ENCODE data around the gene PTPRJ.

The PTPRJ gene

GRCh38 chr11:48122656-48123055 lies 142.3 kb downstream of the PTPRJ start:
- no peak overlapping the region for H2AFZ ChIP-seq (ENCODE audit: low read length)
- no peaks in the 10 kb centered on the region for H3K79me2 ChIP-seq (ENCODE audit: insufficient read depth, low read length)
- H4K20me1 ChIP-seq (ENCODE audit: insufficient read depth, low read length, poor library complexity, severe bottlenecking): no peaks in the 10 kb centered on the region
- H3K4me3 ChIP-seq (ENCODE audit: low read length, poor library complexity, severe bottlenecking): no peak overlapping the region
- no peaks in the 10 kb centered on the region for H3K9me3 ChIP-seq (ENCODE audit: insufficient read depth, low read depth, low read length)
- no peaks in the 10 kb centered on the region for H3K27me3 ChIP-seq (ENCODE audit: insufficient read depth, low read length, poor library complexity, severe bottlenecking)
- H3K9me2 ChIP-seq (replicated peaks; ENCODE audit: low read depth, low read length): no peaks in the 10 kb centered on the region
- no peak overlapping the region for H3K9ac ChIP-seq (ENCODE audit: low read depth, low read length, poor library complexity, severe bottlenecking)
- H3K4me1 ChIP-seq (ENCODE audit: insufficient read depth, low read length, poor library complexity, severe bottlenecking): no peaks in the 10 kb centered on the region
- no peak overlapping the region for H3K4me2 ChIP-seq (ENCODE audit: low read depth, low read length, poor library complexity, severe bottlenecking)
- no peaks in the 10 kb centered on the region for H3F3A ChIP-seq (ENCODE audit: low read depth)
- no peaks in the 10 kb centered on the region for H3K36me3 ChIP-seq (ENCODE audit: insufficient read depth, low read length)
- TF ChIP-seq, protein P1, sequence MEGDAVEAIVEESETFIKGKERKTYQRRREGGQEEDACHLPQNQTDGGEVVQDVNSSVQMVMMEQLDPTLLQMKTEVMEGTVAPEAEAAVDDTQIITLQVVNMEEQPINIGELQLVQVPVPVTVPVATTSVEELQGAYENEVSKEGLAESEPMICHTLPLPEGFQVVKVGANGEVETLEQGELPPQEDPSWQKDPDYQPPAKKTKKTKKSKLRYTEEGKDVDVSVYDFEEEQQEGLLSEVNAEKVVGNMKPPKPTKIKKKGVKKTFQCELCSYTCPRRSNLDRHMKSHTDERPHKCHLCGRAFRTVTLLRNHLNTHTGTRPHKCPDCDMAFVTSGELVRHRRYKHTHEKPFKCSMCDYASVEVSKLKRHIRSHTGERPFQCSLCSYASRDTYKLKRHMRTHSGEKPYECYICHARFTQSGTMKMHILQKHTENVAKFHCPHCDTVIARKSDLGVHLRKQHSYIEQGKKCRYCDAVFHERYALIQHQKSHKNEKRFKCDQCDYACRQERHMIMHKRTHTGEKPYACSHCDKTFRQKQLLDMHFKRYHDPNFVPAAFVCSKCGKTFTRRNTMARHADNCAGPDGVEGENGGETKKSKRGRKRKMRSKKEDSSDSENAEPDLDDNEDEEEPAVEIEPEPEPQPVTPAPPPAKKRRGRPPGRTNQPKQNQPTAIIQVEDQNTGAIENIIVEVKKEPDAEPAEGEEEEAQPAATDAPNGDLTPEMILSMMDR (conservative IDR thresholded peaks at IDR 0.05; ENCODE audit: low read length): no peak
- TF ChIP-seq EZH2phosphoT487 (IDR thresholded peaks at IDR 0.05; ENCODE audit: borderline replicate concordance): no peak

- Histone ChIP-seq H3K4me1 (ENCODE audit: insufficient read depth, low read length, poor library complexity, severe bottlenecking) (no peaks in the 10 kb centered on the region), H4K20me1 (ENCODE audit: insufficient read depth, low read length, poor library complexity, severe bottlenecking) (no peaks in the 10 kb centered on the region)
- TF ChIP-seq EZH2phosphoT487 (IDR thresholded peaks at IDR 0.05; ENCODE audit: borderline replicate concordance): no peak
- TF ChIP-seq, protein P1 (conservative IDR thresholded peaks at IDR 0.05; ENCODE audit: low read length): no peak
Observed at GRCh38 chr11:48123254-48123875, 143.0 kb downstream of the PTPRJ start.

DNA sequence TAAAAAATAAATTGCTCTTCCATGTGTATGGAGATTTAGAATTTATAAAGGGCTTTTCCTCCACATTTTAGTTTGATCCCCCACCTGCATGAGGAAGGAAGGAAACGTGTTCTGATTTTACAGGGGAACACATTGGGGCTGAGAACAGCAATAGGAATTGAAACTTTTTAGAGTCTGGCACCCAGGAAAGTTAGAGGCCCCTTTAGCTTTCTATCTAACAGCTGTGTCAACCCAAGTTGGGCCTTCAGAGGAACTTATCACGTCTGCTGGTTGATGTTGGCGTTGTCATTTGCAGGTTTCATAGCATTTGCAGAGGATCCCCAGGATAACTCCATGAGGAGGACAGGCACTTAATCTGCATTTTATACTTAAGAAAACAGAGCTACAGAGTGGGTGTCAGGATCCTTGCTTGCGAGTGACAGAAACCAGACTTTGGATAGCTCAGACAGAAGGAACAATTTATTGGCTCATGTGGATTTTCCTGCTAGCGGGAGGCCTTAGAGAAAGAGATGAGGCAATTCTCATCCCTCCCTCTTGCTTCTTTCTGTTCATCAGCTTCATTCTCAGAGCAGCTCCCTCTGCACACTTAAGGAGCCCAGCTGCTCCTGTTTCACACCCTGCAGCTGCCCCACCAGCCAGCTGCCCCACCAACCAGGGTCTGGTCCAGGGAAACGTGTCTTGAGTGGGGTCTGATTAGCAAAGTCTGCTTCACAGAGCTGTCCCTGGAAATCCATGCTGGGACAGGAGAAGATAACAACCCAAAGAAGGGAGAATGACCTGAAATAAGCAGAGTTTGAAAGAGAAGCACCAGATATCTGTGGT lies 143.8 kb downstream of the PTPRJ start:
- Histone ChIP-seq H3K4me1 (ENCODE audit: insufficient read depth, low read length, poor library complexity, severe bottlenecking) (no peaks in the 10 kb centered on the region), H3K9me2 (replicated peaks; ENCODE audit: low read depth, low read length) (no peaks in the 10 kb centered on the region), H3K4me2 (ENCODE audit: low read depth, low read length, poor library complexity, severe bottlenecking) (no peak overlapping the region)

More at GRCh38 chr11:48123254-48123875, 143.0 kb downstream of the PTPRJ start:
- no peaks in the 10 kb centered on the region for H3K79me2 ChIP-seq (ENCODE audit: insufficient read depth, low read length)
- no peaks in the 10 kb centered on the region for H3K36me3 ChIP-seq (ENCODE audit: insufficient read depth, low read length)
- no peaks in the 10 kb centered on the region for H3F3A ChIP-seq (ENCODE audit: low read depth)
- H3K9ac ChIP-seq (ENCODE audit: low read depth, low read length, poor library complexity, severe bottlenecking): no peak overlapping the region
- no peaks in the 10 kb centered on the region for H3K9me2 ChIP-seq (replicated peaks; ENCODE audit: low read depth, low read length)
- H3K4me2 ChIP-seq (ENCODE audit: low read depth, low read length, poor library complexity, severe bottlenecking): no peak overlapping the region
- H3K9me3 ChIP-seq (ENCODE audit: insufficient read depth, low read depth, low read length): no peaks in the 10 kb centered on the region
- no peaks in the 10 kb centered on the region for H3K27me3 ChIP-seq (ENCODE audit: insufficient read depth, low read length, poor library complexity, severe bottlenecking)
- H2AFZ ChIP-seq (ENCODE audit: low read length): no peak overlapping the region
- H3K4me3 ChIP-seq (ENCODE audit: low read length, poor library complexity, severe bottlenecking): no peak overlapping the region

More for the DNA sequence above, 143.8 kb downstream of the PTPRJ start:
- Histone ChIP-seq H3K9ac (ENCODE audit: low read depth, low read length, poor library complexity, severe bottlenecking) (no peak overlapping the region), H3K4me3 (ENCODE audit: low read length, poor library complexity, severe bottlenecking) (no peak overlapping the region), H3F3A (ENCODE audit: low read depth) (no peaks in the 10 kb centered on the region), H3K27me3 (ENCODE audit: insufficient read depth, low read length, poor library complexity, severe bottlenecking) (no peaks in the 10 kb centered on the region), H3K79me2 (ENCODE audit: insufficient read depth, low read length) (no peaks in the 10 kb centered on the region), H3K9me3 (ENCODE audit: insufficient read depth, low read depth, low read length) (no peaks in the 10 kb centered on the region), H4K20me1 (ENCODE audit: insufficient read depth, low read length, poor library complexity, severe bottlenecking) (no peaks in the 10 kb centered on the region), H2AFZ (ENCODE audit: low read length) (no peak overlapping the region), H3K36me3 (ENCODE audit: insufficient read depth, low read length) (no peaks in the 10 kb centered on the region)
- TF ChIP-seq, protein P1 (conservative IDR thresholded peaks at IDR 0.05; ENCODE audit: low read length): no peak
- no peak for TF ChIP-seq EZH2phosphoT487 (IDR thresholded peaks at IDR 0.05; ENCODE audit: borderline replicate concordance)

Measured in Loucy (cell line).